Measurements from ENCODE around the gene TSC22D1. TPM values are rescaled to one million over a fixed set of nuclear protein-coding genes. Genes with fewer than 3 reads are reported as not detected.

TSC22D1 gene
- total RNA-seq, 1 donor from 2014 or later, result 70.8 TPM

GRCh38 chr13:44576351-44577235 is 463 bp upstream of the TSC22D1 start:
- H3K27me3 ChIP-seq (ENCODE audit: control insufficient read depth, insufficient read depth, low read length), result no peaks in the 10 kb centered on the region
- TF ChIP-seq CTCF (IDR thresholded peaks at IDR 0.05; ENCODE audit: insufficient read depth, low read length, severe bottlenecking), result no peak
- FAIRE-seq (no peak), DNase-seq (ENCODE audit: low read depth) (no peak)
- H3K36me3 ChIP-seq (ENCODE audit: control insufficient read depth, insufficient read depth, low read length), result no peaks in the 10 kb centered on the region
- H3K4me3 ChIP-seq (ENCODE audit: low read depth, low read length), result peak overlapping the region; percentile 89

GRCh38 chr13:44575035-44575434 is 1.1 kb downstream of the TSC22D1 start:
- TF ChIP-seq CTCF (IDR thresholded peaks at IDR 0.05; ENCODE audit: insufficient read depth, low read length, severe bottlenecking), result no peak
- FAIRE-seq, result no peak
- peak overlapping the region; percentile 89 for H3K4me3 ChIP-seq (ENCODE audit: low read depth, low read length)
- H3K27me3 ChIP-seq (ENCODE audit: control insufficient read depth, insufficient read depth, low read length), result no peaks in the 10 kb centered on the region
- no peaks in the 10 kb centered on the region for H3K36me3 ChIP-seq (ENCODE audit: control insufficient read depth, insufficient read depth, low read length)
- peak; percentile 28 for DNase-seq (ENCODE audit: low read depth)

GRCh38 chr13:44574466-44574855 is 1.7 kb downstream of the TSC22D1 start:
- no peaks in the 10 kb centered on the region for H3K36me3 ChIP-seq (ENCODE audit: control insufficient read depth, insufficient read depth, low read length)
- DNase-seq (ENCODE audit: low read depth) (peak; percentile 26), FAIRE-seq (no peak)
- H3K27me3 ChIP-seq (ENCODE audit: control insufficient read depth, insufficient read depth, low read length), result no peaks in the 10 kb centered on the region
- H3K4me3 ChIP-seq (ENCODE audit: low read depth, low read length), result no peak overlapping the region
- no peak for TF ChIP-seq CTCF (IDR thresholded peaks at IDR 0.05; ENCODE audit: insufficient read depth, low read length, severe bottlenecking)

GRCh38 chr13:44573790-44574465 is 2.2 kb downstream of the TSC22D1 start:
- Histone ChIP-seq H3K36me3 (ENCODE audit: control insufficient read depth, insufficient read depth, low read length) (no peaks in the 10 kb centered on the region), H3K27me3 (ENCODE audit: control insufficient read depth, insufficient read depth, low read length) (no peaks in the 10 kb centered on the region), H3K4me3 (ENCODE audit: low read depth, low read length) (no peak overlapping the region)
- peak; percentile 53 for TF ChIP-seq CTCF (IDR thresholded peaks at IDR 0.05; ENCODE audit: insufficient read depth, low read length, severe bottlenecking)
- DNase-seq (ENCODE audit: low read depth) (peak; percentile 46), FAIRE-seq (peak; percentile 66)

- TF ChIP-seq CTCF (IDR thresholded peaks at IDR 0.05; ENCODE audit: insufficient read depth, low read length, severe bottlenecking), result no peak
- Histone ChIP-seq H3K27me3 (ENCODE audit: control insufficient read depth, insufficient read depth, low read length) (no peaks in the 10 kb centered on the region), H3K4me3 (ENCODE audit: low read depth, low read length) (no peak overlapping the region), H3K36me3 (ENCODE audit: control insufficient read depth, insufficient read depth, low read length) (no peaks in the 10 kb centered on the region)
- no peak for FAIRE-seq
- no peak for DNase-seq (ENCODE audit: low read depth)
These were observed 3.1 kb downstream of the TSC22D1 start for GRCh38 chr13:44573071-44573470.

All from bronchial epithelial cell (primary cell).